Testis (tissue), 3 donors: ENCODE data around the gene CHRM4. TPM values are rescaled to one million over a fixed set of nuclear protein-coding genes. Genes with fewer than 3 reads are reported as not detected.

Experiments
- DNase-seq: peaks from one replicate; pipeline ENCODE4 v3.0.0-alpha.2; 2019
- H3K27ac ChIP-seq, 2 donors: fragments of 200-600 bp; sonication (generic); one replicate each; pipeline ENCODE4 v1.5.1; 2019
- H3K27me3 ChIP-seq: fragments of 200-600 bp; sonication (generic); one replicate; pipeline ENCODE4 v1.5.1; 2019
- H3K36me3 ChIP-seq: fragments of 200-600 bp; sonication (generic); one replicate; pipeline ENCODE4 v1.5.1; 2017; ENCODE audit warnings: low read depth; ENCODE audit errors: missing control alignments
- H3K4me1 ChIP-seq: fragments of 200-600 bp; sonication (generic); one replicate; pipeline ENCODE4 v1.5.1; 2019
- H3K4me3 ChIP-seq, 2 donors: fragments of 200-600 bp; sonication (generic); one replicate each; pipeline ENCODE4 v1.5.1; 2017 to 2019
- H3K9me3 ChIP-seq: fragments of 200-600 bp; sonication (generic); one replicate; pipeline ENCODE4 v1.5.1; 2017
- POLR2A ChIP-seq: fragments of 450-650 bp; IDR thresholded peaks from one replicate; pipeline ENCODE4 v1.6.1; 2017; ENCODE audit warnings: antibody characterized with exemption, mild to moderate bottlenecking, moderate library complexity
- WGBS, 2 donors: methylation state at CpG; one replicate each; pipeline ENCODE4 v1.1.5; 2018; 5-methylcytosine and 5-hydroxymethylcytosine counted together
- intact Hi-C: fragments of 100-400 bp; cut with DNase I; formaldehyde crosslinking; loops from one replicate; pipeline ENCODE4 v1.15.1; 2023; ENCODE audit warnings: low total_unique reads
- polyA plus RNA-seq: library from polyadenylated mRNA; stranded (reverse); fragments of 350-450 nt; fragmentation: Illumina TruSeq; extraction: RNeasy Lipid Tissue Mini Kit (QIAGEN cat#74804); gene quantifications from one replicate; pipeline ENCODE4 v1.2.3, GENCODE V29; 2014; ENCODE audit warnings: low read depth, low replicate concordance; ENCODE audit not compliant: insufficient read depth
- total RNA-seq, 2 donors: library from RNA; depleted of rRNA; stranded (reverse); fragments of >200 nt; gene quantifications; one replicate each; pipeline ENCODE4 v1.2.3, GENCODE V29; 2016
- TF ChIP-seq, protein P1 (sequence below), 3 experiments: fragments of 450-650 bp in 2 of 3; fragments of 200-600 bp in 1 of 3; sonication (generic) in 1 of 3; IDR thresholded peaks; one replicate each; pipeline ENCODE4 v1.5.1; 2016 to 2019; ENCODE audit warnings: antibody characterized with exemption in 3 of 3, mild to moderate bottlenecking in 2 of 3, moderate library complexity in 1 of 3

Gene CHRM4
- total and polyA plus RNA-seq, 3 donors from 2014 or later = 7.2 to 19.5 (median 13.5) TPM

GRCh38 chr11:46387456-46387855 is 4.1 kb downstream of the CHRM4 start:
- Histone ChIP-seq H3K27ac (no peak overlapping the region), H3K36me3 (no peaks in the 10 kb centered on the region), H3K4me1 (peaks cover 20% of the 10 kb centered on the region), H3K4me3 (no peak overlapping the region), H3K27me3 (no peaks in the 10 kb centered on the region), H3K9me3 (no peaks in the 10 kb centered on the region)
- TF ChIP-seq, protein P1, sequence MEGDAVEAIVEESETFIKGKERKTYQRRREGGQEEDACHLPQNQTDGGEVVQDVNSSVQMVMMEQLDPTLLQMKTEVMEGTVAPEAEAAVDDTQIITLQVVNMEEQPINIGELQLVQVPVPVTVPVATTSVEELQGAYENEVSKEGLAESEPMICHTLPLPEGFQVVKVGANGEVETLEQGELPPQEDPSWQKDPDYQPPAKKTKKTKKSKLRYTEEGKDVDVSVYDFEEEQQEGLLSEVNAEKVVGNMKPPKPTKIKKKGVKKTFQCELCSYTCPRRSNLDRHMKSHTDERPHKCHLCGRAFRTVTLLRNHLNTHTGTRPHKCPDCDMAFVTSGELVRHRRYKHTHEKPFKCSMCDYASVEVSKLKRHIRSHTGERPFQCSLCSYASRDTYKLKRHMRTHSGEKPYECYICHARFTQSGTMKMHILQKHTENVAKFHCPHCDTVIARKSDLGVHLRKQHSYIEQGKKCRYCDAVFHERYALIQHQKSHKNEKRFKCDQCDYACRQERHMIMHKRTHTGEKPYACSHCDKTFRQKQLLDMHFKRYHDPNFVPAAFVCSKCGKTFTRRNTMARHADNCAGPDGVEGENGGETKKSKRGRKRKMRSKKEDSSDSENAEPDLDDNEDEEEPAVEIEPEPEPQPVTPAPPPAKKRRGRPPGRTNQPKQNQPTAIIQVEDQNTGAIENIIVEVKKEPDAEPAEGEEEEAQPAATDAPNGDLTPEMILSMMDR (IDR thresholded peaks at IDR 0.05) = no peak
- no peak for TF ChIP-seq POLR2A
- WGBS, 2 donors = 75 to 85% methylated on average over 5 of the region's 5 CpGs
- DNase-seq = no peak
- intact Hi-C loops = no loop called here

GRCh38 chr11:46386674-46387073 is 4.9 kb downstream of the CHRM4 start:
- TF ChIP-seq, protein P1 (IDR thresholded peaks at IDR 0.05) = no peak
- TF ChIP-seq POLR2A = no peak
- DNase-seq = no peak
- Histone ChIP-seq H3K9me3 (no peaks in the 10 kb centered on the region), H3K27me3 (no peaks in the 10 kb centered on the region), H3K36me3 (no peaks in the 10 kb centered on the region), H3K4me3 (no peak overlapping the region), H3K4me1 (peaks cover 28% of the 10 kb centered on the region), H3K27ac (no peak overlapping the region)
- 80 to 90% methylated on average over 4 of the region's 4 CpGs for WGBS, 2 donors
- intact Hi-C loops = no loop called here

- Histone ChIP-seq H3K27ac (no peak overlapping the region), H3K36me3 (no peaks in the 10 kb centered on the region), H3K4me1 (peaks cover 28% of the 10 kb centered on the region), H3K9me3 (no peaks in the 10 kb centered on the region), H3K27me3 (no peaks in the 10 kb centered on the region), H3K4me3 (no peak overlapping the region)
- no peak for DNase-seq
- no peak for TF ChIP-seq POLR2A
- TF ChIP-seq, protein P1 (IDR thresholded peaks at IDR 0.05) = no peak
- WGBS, 2 donors = 95 to 97% methylated on average over 21 to 22 of the region's 25 CpGs
- intact Hi-C loops = no loop called here
These were observed 5.5 kb downstream of the CHRM4 start for GRCh38 chr11:46386005-46386578.

DNA sequence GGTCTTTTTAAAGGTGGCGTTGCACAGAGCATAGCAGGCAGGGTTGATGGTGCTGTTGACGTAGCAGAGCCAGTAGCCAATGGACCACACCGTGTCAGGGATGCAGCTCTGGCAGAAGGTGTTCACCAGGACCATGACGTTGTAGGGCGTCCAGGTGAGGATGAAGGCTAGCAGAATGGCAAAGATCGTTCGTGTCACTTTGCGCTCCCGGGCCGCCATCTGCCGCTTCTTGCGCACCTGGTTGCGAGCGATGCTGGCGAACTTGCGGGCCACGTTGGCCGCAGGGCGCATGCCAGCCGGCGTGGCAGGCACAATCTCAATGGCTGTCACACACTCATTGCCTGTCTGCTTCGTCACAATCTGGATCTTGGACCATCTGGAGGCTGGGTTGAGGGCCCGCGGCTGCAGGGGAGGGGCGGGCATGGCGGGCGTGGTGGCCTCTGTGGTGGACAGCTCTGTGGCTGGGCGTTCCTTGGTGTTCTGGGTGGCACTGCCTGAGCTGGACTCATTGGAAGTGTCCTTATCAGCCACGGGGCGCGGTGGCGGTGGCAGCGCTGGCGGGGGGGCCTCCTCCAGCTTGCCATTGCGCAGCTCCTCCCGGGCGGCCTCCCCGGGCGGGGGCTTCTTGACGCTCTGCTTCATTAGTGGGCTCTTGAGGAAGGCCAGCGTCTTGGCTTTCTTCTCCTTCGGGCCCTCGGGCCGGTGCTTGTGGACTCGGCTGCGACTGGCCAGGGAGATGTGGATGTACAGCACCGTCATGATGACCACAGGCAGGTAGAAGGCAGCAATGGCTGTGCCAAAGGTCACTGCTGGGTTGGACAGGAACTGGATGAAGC is 6.2 kb downstream of the CHRM4 start:
- H3K4me3 ChIP-seq = no peak overlapping the region
- no peak for TF ChIP-seq POLR2A
- TF ChIP-seq, protein P1 (IDR thresholded peaks at IDR 0.05) = no peak
- no peaks in the 10 kb centered on the region for H3K9me3 ChIP-seq
- no peak overlapping the region for H3K27ac ChIP-seq
- H3K4me1 ChIP-seq = peaks cover 30% of the 10 kb centered on the region
- 97% methylated on average over 30 to 47 of the region's 47 CpGs for WGBS, 2 donors
- intact Hi-C loops = no loop called here
- DNase-seq = no peak
- no peaks in the 10 kb centered on the region for H3K36me3 ChIP-seq
- H3K27me3 ChIP-seq = no peaks in the 10 kb centered on the region
